Measurements from ENCODE around the gene GARS1. TPM values are rescaled to one million over a fixed set of nuclear protein-coding genes. Genes with fewer than 3 reads are reported as not detected.
A peak's percentile ranks its signal among the peaks of the same experiment; 100 is the strongest.

GARS1 gene
- total RNA-seq, 1 experiment from 2014 or later, result 219 TPM

GRCh38 chr7:30656006-30656957, 61.6 kb downstream of the GARS1 start:
- no peak for DNase-seq (ENCODE audit: low read depth)

GRCh38 chr7:30657131-30657530, 62.5 kb downstream of the GARS1 start:
- no peak for DNase-seq (ENCODE audit: low read depth)

DNA sequence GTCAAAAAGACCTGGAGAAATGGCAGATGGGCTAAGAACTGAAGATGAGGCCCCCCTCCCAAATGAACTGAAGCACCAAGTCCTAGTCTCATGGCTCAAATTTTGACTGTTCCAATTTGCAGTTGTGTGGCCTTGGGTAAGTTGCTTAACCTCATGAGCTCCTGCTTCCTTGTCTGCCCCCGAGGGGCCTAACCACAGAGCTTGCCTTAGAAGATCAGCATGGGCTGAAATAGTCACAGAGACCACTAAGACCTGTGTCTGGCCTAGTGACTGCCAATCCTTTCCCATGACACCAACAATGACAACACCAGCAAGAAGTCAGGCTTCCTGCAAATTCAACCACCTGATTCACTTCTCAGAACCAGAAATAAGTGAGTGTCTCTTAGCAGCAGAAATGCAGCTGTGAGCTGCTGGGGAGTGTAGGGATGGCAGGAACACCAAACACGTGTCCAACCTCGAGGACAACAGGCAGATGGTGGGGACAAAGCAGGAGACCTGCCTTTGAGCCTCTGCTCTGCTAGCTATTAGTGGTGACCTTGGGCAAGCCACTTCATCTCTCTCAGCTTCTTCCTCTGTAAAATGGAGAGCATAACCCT, 63.9 kb downstream of the GARS1 start:
- no peak for DNase-seq (ENCODE audit: low read depth)

DNA sequence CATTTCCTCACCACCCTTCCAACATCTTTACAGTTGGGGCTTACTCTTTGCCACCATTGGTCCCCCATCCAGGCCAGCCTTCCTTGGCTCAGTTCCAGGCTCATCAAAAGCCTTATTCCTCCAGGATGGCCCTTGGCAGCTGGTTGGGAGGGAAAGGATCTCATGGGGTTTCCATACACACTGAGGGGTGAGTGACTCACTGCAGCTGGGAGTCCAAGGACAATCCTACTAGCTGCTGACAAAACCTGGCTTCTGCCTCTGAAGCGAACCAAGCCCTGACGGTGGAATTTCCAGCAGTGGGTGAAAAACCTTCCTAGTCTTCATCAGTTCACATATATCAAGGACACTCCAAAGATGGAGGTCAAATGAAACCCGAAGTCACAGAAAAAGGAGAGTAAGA, 64.6 kb downstream of the GARS1 start:
- DNase-seq (ENCODE audit: low read depth), result peak; percentile 58

DNA sequence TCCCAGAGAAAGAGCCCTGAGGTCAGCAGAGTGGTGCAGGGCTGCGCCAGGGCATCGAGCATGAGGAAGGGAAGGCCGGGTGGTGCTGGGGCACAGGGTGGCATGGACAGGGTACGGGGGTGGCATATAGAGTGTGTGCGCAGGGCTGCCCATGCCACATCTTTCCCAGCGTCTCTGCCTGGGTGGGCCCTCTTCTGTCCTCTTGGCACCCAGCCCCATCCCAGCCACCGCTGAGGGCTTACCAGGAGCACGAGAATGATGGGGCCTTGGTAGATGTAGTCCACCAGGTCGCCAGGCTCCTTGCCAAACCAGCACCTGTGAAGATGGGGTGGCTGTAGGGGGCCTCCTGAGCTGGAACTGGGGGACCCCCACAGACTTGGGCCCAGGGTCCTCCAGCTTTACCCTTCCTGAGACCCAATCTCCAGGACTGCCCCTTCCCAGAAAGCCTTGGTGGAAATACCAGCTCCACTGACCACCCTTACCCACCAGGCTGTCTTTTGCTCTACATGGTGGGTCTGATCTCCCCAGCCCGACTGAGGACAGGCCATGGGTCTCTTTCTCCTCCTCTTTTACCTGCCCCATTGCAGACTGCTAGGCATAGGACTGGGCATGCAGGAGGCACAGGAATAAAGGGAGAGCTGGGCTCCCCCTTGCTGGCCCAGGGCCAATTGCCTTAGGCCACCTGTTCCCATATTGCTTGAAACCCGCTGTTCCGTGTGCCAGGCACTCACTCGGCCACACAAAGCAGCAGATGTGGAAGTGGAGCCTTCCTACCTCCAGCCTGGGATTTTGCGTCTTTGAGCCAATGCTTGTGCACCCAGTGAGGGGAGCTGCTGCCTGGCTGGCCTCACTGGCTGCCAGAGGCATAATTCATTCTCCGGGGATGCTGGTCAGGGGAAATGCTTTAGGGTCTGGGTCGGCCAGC, 65.9 kb downstream of the GARS1 start:
- peak; percentile 11 for DNase-seq (ENCODE audit: low read depth)

DNA sequence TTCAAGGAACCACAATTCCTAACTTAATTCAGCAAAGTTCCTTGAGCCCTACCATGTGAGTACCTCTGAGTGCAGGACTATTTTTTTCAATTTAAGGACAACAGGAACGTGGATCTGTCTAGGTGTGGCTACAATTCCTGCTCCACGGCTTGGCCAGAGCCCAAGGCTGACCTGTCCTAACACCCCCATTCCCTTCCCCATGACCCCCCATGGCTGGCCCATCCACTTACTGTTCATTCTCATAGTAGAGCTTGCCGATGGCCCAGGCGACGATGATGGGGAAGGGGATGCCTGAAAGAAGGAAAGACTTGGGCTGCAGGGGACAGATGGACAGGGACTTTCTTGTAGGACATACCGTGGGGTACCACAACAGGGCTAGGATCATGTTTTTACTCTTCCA, 67.2 kb downstream of the GARS1 start:
- no peak for DNase-seq (ENCODE audit: low read depth)

DNA sequence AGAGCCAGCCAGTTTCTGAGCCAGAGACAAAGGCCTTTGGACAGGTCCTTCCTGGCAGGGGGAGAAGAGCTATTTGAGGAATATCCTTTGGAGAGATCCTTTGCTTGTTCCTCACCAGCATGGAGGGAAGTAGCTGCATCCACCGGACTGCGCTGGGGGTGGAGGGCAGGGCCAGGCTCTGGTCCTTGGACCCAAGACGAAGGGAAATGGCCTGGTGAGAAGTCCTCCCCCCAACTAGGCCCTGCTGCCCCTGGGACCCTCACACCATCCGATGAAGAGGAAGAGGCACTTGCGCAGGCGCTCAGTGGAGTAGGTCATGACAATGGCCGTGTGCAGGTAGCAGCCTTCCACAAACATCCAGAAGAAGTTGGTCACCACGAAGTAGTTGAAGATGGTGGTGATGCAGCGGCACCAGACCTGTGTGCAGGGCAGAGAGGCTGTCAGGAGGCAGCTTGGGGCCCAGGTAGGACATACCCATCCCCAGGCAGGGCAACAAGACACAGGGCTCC, 67.8 kb downstream of the GARS1 start:
- no peak for DNase-seq (ENCODE audit: low read depth)

- no peak for DNase-seq (ENCODE audit: low read depth)
Measured at GRCh38 chr7:30663414-30663813, 68.7 kb downstream of the GARS1 start.

- DNase-seq (ENCODE audit: low read depth), result no peak
Measured at GRCh38 chr7:30664184-30664885, 69.7 kb downstream of the GARS1 start.

- no peak for DNase-seq (ENCODE audit: low read depth)
Measured at GRCh38 chr7:30665043-30665442, 70.4 kb downstream of the GARS1 start.

DNA sequence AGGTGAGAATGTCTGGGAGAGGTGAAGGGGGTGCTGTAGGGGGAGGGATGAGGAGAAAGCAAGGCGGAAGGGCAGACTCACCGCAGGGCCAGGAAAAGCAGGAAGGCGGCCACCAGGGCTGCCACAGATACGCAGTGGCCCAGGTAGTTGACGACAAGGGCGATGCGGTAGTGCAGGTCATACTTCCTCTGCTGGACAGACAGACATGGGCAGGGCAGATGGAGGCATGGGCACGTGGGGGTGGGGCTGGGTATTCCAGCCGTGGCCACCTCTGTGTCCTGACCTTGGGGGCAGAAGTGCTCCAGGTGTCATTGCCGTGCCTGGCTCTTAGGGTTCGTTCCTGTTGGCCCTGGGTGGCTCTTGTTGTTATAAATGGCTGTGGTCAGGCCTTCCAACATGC, 70.8 kb downstream of the GARS1 start:
- DNase-seq (ENCODE audit: low read depth), result no peak

DNA sequence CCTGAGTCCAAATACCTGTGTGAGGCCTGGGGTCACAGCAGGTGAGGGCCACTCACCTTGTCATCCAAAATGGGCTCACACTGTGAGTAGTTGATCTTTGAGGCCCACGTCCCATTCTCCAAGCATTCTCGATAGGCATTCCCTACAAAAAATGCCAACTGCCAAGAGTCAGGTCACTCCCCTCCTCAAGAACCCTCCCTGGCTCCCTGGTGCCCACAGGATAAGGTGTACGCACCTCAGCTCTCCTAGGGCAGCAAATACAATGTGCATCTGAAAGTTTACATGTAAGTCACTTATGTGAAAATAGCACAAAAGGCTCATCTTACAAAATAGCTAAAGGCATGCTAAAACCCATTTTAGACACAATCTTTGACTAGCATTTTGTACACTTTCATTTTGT, 72.5 kb downstream of the GARS1 start:
- no peak for DNase-seq (ENCODE audit: low read depth)

- no peak for DNase-seq (ENCODE audit: low read depth)
Measured at GRCh38 chr7:30668102-30668501, 73.4 kb downstream of the GARS1 start.

- DNase-seq (ENCODE audit: low read depth), result peak; percentile 79
Measured at GRCh38 chr7:30671793-30672465, 77.3 kb downstream of the GARS1 start.

DNA sequence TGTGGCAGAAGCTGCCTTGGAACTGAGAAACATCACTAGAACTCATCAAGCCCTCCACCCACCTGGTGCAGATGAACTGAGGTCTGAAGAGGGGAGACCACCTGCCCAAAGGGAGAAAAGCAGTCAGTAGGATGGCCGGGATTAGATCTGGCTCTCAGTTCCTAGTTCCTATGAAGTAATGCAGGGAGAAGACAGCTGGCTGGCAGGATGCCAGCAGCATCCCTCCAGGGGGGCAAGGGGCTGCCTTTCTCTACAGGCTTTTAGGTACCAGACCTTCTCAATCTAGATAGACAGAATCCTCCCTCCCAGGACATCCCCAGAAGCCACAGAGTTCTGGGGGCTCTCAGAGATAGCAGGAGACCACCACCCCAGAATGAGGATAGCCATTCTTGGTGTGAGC, 79.7 kb downstream of the GARS1 start:
- no peak for DNase-seq (ENCODE audit: low read depth)

DNA sequence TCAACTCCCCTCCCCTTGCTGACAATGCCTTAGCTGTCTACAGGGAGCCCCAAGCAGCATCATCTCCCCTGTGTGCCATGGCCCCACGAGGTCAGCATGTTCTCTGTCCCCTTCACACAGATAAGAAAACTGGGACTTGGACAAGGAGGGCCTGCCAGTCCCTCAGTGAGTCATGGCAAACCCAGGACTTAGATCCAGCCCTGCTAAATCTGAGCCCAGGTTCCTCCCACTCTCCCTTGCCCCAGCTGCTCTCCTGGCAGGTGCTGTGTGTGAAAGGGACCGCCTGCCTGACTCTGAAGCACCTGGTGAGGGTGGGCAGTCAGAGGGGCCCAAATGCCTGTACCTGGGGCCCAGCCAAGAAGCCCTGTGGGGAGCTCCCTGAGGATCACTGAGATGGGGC, 80.2 kb downstream of the GARS1 start:
- no peak for DNase-seq (ENCODE audit: low read depth)

GRCh38 chr7:30678805-30679204, 84.1 kb downstream of the GARS1 start:
- DNase-seq (ENCODE audit: low read depth), result no peak

DNA sequence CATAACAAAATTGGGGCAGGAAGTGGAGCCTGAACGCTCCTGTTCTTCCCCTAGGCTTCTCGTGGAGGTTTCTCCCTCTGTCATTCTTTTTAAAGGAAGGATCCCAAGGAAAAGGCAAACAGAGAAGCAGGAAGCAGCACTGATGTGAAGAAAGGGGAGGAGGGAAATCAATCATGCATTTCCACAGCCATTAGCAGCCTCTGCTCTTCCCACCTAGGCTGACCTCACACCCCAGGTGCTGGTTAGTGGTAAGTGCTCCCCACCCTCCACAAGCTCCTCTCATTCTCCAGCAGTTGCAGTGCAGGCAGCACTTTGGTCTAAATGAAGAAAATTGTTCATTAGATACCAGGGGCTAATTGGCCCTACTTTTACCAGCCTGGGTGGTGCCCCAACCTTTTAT, 85.0 kb downstream of the GARS1 start:
- DNase-seq (ENCODE audit: low read depth), result no peak

- DNase-seq (ENCODE audit: low read depth), result no peak
Measured at GRCh38 chr7:30681331-30681797, 86.7 kb downstream of the GARS1 start.

DNA sequence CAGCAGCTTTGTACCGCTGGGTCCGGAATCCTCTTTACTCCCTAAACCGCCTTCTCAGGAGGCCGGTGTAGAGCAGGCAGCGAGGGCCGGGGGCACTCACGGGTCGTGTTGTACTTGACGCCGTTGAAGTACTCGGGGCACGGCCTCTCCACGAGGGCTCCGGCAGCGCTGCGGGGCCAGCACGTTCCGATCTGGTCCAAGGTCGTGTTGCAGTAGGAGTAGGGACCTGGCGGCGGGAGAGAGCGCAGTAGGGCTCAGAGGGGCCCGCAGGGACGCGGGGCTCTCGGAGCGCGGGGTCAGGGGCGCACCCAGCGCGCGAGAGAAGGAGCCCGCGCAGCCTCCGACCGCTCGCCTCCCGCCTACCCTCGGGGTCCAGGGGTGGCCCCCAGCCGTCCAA, 87.1 kb downstream of the GARS1 start:
- no peak for DNase-seq (ENCODE audit: low read depth)

All from RPMI7951 (cell line).